Measurements from ENCODE around the gene C1R.
"Not testable (repeated sequence)": the region's sequence is repeated elsewhere in the genome, so short reads cannot be mapped to it uniquely, and the experiment has no call there.

Gene C1R

DNA sequence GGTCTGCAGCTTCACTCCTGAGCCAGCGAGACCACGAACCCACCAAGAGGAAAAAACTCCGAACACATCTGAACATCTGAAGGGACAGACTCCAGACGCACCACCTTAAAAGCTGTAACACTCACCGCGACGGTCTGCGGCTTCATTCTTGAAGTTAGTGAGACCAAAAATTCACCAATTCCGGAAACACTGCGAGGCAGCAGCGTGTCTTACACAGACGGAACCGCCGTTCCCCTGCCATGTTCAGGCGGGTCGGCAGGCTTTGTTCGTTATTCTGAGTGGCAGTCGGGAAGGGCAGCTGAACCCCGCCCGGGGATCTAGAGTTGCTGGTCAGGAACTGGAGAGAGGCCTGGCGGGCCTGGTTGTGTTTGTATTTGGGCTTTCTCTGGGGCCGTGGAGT is 53.7 kb downstream of the C1R start:
- FAIRE-seq (no peak), DNase-seq (ENCODE audit: low spot score) (no peak)

DNA sequence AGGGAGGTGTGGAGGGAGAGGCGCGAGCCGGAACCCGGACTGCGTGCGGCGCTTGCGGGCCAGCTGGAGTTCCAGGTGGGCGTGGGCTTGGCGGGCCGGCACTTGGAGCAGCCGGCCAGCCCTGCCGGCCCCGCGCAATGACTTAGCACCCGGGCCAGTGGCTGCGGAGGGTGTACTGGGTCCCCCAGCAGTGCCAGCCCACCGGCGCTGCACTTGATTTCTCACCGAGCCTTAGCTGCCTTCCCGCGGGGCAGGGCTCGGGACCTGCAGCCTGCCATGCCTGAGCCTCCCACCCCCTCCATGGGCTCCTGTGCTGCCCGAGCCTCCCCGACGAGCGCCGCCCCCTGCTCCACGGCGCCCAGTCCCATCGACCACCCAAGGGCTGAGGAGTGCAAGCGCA is 54.8 kb downstream of the C1R start:
- DNase-seq (ENCODE audit: low spot score); FAIRE-seq: not testable (repeated sequence)

DNA sequence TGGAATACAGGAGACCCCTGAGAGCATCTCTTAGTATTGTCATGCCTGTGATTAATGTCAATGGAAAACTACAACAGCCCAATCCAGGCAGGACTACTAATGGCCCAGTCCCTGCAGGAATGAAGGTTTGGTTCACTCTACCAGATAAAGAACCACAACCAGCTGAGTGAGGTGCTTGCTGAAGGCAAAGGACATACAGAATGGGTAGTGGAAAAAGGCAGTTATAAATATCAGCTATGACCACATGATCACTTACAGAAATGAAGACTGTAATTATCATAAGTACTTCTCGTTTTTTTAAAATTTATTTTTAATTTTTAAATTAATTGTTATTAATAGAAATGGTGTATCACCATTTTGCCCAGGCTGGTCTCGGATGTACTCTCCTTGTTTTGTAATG is 56.8 kb downstream of the C1R start:
- FAIRE-seq = no peak
- DNase-seq (ENCODE audit: low spot score) = no peak

DNA sequence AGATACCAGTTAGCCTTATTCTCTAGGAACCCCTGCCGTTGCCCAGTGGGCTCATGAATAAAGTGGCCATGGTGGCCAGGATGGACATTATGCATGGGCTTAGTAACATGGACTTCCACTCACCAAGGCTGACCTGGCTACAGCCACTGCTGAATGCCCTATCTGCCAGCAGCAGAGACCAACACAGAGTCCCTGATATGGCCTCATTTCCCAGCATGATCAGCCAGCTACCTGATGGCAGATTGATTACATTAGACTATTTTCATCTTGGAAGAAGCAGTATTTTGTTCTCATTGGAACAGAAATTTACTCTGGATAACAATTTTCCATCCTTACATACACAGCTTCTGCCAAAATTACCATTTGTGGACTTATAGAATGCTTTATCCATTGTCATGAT is 57.8 kb downstream of the C1R start:
- DNase-seq (ENCODE audit: low spot score) = no peak
- FAIRE-seq = no peak

DNA sequence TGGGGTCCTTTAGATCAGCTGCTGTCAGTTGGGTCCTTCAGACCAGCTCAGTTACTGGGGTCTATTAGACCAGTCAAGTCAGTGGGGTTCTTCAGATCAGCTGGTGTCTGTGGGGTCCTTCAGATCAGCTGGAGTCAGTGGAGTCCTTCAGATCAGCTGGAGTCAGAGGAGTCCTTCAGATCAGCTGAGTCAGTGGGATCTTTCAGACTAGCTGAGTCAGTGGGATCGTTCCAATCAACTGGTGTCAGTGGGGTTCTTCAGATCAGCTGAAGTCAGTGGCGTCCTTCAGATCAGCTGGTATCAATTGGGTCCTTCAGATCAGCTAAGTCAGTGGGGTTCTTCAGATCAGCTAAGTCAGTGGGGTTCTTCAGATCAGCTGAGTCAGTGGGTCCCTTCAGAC is 59.3 kb downstream of the C1R start:
- no peak for FAIRE-seq
- no peak for DNase-seq (ENCODE audit: low spot score)

DNA sequence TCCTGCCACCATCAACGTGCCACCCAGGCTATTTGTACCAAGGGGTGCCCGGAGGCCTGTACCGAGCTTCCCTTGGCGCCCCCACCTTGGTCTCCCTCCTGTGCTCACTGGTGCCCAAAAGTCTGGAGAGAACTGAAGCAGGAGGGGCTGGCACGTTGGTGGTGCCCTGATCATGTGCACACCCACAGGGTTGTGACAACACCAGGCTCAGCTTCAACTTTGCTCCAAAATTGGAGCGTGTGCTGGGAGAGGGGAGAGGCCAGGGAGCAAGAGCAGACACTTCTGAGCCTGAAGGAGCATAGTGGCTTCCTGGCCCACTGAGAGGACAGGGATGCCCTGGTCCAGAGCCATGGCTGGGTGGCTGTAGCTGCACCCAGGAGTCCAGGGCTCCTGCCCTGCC is 60.9 kb downstream of the C1R start:
- no peak for DNase-seq (ENCODE audit: low spot score)
- FAIRE-seq = no peak
